Right lobe of liver (tissue), 4 donors: ENCODE results near the gene NMRK2.

Experiments
- CTCF ChIP-seq, 4 donors: fragments of 200-600 bp in 3 of 4; fragments of 450-650 bp in 1 of 4; IDR thresholded peaks; one replicate each; pipeline versions ENCODE4 v1.5.1 to v1.8.0; 2016 to 2022; ENCODE audit warnings: antibody characterized with exemption in 4 of 4, mild to moderate bottlenecking in 2 of 4
- POLR2A ChIP-seq: fragments of 450-650 bp; IDR thresholded peaks from one replicate; pipeline ENCODE4 v1.6.1; 2017; ENCODE audit warnings: antibody characterized with exemption, mild to moderate bottlenecking
- donor health status: DM: no; HTN: no; CAD: no.
- donor health status: DM: no; HTN: no; CAD: no.
- donor health status: DM: no; HTN: yes; CAD: no.

- TF ChIP-seq CTCF (IDR thresholded peaks at IDR 0.05) (no peak), POLR2A (no peak)
Observed at GRCh38 chr19:3907626-3908265, 25.1 kb upstream of the NMRK2 start.
